HG02678 (cell line): Measurements from ENCODE around the gene MPZL3.

Experiments
- ATAC-seq: cut with Tn5 transposase; IDR thresholded peaks from one replicate; pipeline ENCODE4 v1.9.1; 2021; ENCODE audit warnings: mild to moderate bottlenecking, moderate library complexity; ENCODE audit not compliant: unreplicated experiment

MPZL3 gene

DNA sequence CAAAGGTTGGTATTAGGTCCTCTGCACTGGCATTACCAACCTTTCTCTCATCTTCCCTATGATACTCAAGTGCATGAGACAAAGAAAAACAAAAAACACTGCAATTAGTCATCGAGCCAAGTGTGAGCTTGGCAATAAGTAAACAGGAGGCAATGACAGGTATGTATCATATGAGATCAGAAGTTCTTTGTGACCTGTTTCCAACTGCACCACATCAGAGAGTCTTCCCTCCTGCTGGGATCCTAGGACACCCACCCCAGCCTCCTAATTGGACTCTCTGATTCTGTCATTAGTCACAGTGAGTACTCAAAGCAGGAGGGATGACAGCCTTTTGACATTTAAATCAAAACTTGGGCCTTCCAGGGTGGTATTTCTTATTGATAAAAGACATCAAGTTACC is 19.5 kb downstream of the MPZL3 start:
- ATAC-seq = no peak

DNA sequence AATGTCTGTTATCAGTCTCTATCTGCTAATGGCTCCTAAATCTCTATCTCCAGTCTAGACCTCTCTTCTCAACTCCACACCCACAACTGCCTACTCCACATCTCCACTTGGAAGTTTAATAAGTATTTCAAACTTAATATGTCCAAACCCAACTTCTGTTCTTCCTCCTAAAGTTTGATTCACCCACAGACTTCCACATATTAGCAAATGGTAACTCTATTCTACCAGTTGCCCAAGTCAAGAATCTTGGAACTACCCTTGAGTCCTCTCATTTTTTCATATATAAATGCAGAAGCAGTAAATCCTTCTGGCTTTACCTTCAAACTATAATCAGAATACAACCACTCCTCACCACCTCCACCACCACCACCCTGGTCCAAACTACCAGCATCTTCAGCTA is 20.7 kb downstream of the MPZL3 start:
- no peak for ATAC-seq

DNA sequence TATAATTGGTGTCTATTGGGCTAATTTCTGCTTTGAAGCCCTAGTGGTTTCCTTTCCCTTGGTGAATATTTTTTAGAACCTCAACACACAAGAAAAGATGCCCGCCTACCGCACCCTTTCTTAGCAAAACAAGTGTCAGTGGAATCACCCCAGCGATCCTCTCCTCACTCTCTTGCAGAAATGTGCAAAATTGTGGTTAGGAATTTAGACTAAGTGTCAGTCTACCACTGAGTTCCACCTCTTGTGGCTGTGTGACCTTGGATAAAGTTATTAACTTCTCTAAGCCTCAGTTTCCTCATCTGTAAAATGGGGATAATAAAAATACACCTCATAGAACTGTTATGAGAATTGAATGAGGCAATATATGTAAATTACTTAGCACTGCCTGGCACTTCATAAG is 22.1 kb downstream of the MPZL3 start:
- no peak for ATAC-seq

DNA sequence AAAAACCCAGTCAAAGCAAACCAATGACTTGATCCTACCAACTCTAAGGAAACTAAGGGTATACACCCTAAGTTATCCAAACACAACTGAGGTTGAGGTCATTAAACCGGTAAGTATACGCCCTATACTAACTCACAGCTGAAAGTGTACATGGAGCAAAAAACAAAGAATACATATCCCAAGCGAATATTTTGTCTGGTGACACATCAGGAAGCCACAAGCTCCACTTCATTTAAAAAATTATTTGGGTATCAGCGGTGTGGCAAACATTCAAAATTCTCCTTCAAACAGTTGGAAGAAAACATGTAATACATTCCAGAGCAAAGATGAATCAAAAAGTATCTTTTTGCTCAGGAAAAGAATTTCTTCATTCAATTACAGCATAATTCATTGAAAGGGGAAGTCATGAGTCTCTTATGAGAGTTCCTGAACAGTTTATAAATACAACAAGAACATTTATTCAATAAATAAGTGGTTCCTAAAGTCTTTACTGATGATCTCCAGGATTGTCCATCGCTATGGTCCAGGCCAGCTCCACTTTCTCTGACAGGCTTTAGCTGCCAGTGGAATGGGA is 22.8 kb downstream of the MPZL3 start:
- ATAC-seq = no peak

DNA sequence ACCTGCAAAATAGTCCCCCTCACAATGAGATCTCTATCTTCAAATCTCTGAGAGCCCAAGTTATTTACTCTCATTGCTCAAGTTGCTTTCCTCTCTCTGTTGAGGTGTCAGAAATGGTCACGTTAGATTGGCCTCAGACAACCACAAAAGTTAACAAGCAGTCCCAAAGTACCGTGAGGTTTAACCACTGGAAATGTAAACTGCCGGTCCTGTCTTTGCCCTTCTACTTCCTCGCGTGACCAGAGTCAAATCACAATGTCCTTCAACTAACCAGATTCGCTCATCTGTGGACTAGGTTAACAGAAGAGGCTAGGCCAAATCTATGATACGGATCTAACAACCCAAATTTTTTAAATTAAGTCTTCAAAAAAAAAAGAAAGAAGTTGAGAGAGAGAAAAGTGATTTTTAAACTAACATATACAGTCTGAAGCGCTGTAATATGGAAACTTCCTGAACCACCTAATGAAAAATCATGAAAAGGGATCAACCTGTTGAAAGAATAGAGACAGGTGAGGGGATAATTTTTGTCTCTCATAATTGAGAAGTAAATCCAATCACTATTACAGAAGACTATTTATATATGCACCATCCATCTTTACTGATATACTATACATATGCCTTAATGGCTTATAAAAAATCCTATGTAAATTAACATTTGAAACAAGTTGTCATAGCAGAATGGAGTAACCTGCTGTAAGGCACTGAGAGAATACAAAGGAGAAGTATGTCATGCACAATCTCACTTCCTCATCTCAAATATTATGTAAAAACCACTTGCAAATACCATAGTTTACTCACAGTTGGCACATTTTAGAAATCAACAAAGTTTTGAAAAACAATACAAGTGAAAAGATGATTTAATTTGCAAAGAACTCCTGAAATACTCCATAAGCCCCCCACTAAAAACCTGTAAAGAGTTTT is 24.0 kb downstream of the MPZL3 start:
- ATAC-seq = peak; percentile 51

DNA sequence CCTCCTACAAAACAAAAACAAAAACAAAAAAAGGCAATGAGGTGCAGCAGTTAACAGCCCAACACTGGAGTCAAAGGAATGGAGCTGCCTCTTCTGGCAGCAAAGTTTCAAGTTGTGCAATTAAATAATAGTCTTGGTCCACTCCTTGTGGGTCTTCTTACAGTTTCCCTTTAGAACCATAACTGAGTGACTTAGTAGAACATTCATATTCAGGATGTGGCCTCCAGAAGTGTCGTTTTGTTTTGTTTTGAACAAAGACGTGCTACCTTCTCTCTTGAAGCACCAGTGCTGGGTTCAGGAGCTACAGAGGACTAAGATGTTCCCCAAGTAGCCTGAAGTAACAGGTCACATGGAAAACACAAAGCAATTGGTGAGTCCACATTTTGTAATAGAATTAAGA is 25.4 kb downstream of the MPZL3 start:
- ATAC-seq = no peak

DNA sequence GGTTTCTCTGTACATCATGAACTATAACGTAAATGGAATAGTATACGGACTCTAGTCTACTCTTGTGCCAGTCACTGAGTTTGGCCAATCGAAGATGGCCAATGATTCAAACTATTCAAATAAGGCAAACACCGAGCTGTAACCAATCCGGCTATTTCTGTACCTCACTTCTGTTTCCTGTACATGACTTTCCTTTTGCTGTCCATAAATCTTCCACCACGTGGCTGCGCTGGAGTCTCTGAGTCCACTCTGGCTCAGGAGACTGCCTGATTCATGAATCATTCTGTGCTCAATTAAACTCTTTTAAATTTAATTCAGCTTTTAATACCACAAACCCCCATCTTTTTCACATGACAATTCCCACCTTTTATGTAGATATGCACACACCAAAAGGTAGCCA is 25.9 kb downstream of the MPZL3 start:
- no peak for ATAC-seq

DNA sequence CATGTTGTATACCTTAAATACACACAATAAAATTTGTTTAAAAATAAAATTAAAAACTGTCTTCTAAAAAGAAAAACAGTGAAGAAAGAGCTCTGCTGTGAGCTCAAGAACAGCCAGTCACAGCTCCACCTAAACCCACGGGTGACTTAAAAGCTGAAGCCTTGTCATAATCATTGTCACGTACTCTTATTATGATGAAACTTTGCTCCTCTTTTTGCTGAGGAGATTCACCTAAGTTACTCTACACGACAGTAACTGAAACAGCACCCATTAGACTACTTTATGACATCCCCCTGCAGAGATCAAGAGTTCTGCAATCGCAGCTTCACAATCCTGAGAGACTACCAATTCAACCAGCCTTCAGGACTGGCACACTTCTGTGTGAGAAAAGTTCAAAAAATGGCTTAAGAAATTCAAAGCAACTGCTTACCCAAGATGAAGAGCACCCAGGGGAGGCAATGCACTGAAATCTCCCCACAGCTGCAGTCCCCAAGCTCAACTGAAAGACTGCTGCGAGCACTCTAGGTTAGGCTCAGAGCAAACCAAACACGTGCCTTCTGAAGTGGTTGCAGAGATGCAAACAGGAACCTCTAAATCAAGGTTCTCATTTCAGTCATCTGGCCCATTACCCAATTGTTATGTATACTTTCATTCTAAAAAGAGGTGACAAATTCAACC is 27.5 kb downstream of the MPZL3 start, which contains the start of gene JAML:
Gene JAML, minus strand, starts transcription at position 501 of the 678 bp plus-strand sequence. CDS start 10,145 bp downstream, outside the sequence.
- peak; percentile 53 for ATAC-seq

DNA sequence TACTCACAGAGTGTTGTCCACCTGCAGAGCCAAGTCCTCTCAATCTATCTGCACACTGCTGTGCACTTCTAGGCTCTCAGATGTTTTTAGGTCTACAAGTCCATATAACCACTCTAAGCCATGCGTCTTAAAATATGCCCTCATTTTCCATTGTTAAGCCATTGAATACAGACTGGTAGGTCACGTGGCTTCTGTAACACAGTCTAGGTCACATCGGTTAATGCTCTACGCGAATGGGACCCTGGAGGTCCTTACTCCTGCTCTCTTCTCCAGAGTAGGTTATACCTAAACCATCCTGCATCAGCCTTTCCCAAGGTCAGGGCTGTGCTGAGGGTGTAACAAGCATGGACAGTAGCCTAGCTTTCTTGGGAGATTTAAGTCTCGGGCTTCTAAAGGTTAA is 28.2 kb downstream of the MPZL3 start:
- no peak for ATAC-seq

DNA sequence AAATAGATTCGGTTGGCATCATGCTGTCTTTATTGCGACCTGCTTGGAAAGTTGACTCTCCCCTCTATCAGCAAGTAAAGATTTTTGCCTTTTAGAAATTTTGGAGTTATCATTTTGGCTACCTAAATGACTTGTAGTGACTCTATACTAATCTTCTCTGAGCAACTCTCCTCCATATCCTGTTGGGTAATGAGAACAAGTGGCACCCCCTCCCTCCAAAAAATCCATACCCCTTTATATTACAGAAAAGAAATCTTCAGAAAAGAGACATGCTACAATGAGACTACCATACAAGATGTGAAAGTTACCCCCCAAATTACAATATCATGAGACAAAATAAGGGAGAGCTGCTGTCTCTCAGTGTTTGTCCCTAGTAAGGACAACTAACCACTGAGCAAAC is 28.6 kb downstream of the MPZL3 start:
- no peak for ATAC-seq

DNA sequence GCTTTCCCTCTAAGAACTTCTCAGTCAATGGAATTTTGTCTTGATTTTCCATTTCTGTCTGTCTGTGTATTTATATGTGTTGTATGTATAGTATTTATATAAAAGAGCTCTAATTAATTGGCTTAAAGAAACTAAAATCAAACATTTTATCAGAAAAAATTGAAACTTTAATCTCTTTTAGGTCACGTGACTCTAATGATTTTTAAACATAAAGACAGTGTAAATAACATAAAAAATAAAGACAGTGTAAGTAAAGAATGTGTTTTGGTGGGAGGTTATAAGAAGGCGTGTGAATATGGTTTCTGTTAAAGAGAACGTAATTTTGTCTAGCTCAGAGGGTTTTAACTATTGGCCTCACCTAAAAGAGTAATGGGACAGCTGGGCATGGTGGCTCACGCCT is 29.7 kb downstream of the MPZL3 start:
- no peak for ATAC-seq

DNA sequence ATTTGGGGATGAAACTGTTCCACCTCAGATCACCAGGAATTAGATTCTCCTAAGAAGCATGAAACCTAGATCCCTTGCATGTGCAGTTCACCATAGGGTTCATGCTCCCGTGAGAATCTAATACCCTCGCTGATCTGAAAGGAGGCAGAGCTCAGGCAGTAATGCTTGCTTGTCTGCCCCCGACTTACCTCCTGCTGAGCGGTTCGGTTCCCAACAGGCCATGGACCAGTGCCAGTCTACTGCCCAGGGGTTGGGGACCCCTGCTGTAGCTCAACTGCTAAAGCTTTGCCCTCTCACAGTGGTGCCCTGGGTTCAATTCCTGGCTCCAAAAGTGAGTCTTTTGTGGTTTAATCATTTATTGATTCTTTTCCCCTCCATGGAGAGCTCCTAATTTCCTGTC is 30.7 kb downstream of the MPZL3 start:
- no peak for ATAC-seq

DNA sequence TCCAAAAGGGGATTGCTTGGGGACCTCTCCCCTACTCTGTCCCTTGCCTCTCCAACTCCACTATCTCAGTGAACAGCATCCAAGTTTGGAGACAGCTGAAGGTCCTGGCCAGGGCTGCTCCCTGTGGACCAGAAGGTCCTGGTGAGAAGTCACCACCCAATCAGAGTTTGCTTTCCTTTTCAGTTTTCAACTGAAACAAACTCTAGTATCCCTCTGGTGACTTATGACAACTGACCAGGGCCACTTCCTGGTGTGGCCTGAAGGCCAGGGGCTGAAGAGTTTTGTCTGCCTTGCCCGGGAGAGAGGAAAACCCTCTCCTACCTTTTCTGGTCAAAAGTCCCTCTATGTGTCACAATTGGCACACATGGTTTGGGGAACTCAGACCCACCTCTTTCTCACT is 32.4 kb downstream of the MPZL3 start:
- ATAC-seq = no peak

DNA sequence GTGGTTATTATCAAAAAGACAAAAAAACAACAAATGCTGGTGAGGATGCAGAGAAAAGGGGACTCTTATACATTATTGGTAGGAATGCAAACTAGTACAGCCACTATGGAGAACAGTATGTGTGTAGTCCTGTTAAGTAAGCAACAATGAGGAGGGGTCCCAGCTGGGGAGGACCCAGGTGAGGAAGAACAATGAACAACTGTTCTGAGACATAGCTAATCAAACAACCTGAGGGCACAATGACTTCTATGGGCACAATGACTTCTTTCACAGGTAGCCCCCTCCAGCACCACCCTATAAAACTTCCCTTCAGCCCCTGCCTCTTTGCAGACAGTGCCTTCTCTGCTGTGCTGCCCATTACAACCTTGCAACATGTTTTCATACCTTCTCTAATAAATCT is 32.9 kb downstream of the MPZL3 start:
- no peak for ATAC-seq

DNA sequence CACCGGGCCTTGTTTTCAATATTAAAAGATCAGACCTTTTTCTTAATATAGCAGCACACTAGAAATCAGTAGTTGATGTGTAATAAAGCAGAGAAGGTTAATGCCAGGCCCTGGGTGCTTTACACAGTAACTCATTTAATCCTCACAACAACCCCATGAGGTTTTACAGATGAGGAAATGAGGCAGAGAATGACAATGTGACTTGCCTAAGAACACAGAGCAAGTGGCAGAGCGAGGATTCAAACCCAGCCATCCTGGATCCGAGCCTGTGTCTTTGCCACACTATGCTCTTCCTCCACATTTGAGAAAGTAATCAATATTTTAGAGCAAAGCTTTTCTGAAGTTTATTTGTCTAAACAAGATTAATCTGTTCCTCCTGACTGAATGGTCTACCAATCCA is 34.6 kb downstream of the MPZL3 start:
- ATAC-seq = no peak

DNA sequence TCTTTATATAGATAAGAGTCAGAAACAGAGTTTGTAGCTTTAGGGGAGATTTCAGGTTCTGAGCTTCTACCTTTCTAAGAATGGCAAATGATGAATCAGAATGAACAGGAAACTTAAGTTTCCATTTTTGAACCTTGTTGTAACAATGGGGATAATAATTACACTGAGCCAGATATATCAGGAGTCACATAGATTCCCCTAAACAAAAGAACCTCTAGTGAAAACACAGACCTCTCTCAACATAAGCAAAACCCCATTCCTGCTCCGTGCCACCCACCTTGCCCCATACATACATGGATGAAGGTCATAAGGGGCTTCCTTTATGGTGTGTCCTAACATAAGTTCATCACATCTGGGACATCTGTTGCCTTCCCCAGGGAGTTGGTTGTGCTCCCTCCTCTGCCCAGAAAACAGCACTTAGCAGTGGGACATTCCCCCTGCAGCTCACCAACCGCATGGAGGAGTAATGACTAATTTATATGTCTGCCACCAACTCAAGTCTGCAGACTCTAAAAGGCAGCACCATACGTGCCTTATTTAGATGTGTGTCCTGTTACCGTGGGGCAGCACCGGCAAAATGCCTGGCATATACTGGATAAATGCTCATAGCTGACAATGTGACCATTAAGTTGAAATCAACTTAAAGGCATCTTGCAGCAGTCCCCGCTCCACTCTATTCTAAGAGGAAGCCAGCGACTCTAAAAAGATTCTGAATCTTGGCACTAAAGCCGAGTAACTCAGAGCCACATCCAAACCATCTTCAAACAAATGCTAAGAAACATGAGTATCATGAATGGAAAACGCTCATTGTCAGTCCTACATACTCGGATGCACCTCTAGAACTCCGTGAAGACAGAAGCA is 35.3 kb downstream of the MPZL3 start:
- ATAC-seq = peak; percentile 49

DNA sequence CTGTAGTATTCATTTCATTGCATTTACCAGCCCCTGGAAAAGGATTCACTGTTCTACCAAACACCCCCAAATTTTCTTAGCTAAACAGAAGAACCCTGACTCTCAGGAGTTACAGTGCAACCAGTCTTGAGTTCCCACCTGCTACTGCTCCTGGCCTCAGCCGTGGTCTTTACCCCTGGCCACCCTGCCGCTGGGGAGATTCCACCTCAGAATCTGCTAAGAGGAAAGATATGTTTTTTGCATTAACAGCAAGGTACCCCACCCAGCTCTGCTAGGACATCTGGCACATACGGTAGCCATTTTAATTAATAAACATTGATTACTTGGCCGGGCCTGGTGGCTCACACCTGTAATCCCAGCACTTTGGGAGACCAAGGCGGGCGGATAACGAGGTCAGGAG is 36.4 kb downstream of the MPZL3 start:
- no peak for ATAC-seq

DNA sequence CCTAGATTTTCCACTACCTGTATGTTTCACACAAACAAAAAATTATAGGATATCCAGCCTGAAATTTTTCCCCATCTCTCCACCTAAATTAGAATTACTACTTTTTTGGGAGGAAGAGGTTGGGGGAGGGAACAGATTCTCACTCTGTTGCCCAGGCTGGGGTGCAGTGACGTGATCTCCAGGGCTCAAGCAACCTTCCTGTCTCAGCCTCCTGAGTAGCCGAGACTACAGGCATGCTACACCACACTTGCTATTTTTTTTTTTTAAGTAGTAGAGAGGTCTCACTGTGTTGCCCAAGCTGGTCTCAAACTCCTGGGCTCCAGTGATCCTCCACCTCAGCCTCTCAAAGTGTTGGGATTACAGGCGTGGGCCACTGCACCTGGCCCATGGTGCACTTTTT is 36.9 kb downstream of the MPZL3 start:
- no peak for ATAC-seq

DNA sequence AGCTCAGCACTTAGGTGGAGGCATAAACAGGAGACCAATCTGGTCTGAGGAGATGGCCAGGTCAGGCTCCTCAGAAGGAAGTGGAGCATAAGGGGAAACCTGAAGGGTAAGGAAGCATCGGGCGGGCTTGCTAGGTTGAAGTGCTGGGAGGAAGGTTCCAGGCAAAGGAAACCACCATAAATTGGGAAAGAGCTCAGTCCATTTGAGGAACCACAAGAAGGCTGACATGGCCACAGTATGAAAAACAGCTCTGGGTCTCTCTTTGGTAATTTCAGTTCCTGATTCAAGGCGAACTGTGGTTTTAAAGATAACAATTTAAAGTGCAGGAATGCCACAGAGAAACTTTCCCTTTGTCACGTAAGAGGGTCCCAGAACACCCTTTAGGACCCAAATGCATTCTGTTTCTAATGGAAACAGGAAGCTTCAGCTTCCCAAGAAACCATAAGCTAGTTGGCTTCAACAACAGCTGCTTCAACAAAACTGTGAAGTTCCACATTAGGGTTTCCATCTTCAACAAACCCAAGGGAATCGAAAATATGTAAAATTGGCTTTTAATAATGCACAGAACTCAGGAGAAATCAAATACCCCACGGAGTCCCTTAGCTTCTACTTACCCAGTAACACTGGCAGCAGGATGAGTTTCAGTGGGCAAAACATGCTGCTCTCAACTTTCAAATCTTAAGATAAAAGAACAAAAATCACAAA is 37.8 kb downstream of the MPZL3 start:
- no peak for ATAC-seq

DNA sequence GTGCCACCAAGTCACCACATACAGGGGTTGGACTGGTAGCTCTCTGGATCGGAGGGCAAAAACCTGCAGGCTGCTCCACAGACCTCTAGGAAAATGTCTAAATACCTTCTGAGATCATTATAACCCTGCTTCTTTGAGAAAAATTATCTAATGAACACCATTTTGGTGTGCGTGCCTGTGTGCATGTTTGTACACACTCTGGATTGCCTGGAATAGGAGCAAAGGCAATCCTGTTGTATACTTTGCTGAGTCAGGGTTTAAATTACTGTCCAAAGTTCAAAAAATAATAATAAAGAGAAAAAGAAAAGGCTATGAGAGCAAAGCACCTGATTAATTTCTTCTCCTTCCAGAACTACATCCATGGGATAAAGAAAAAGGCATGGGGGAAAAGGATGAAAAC is 38.4 kb downstream of the MPZL3 start:
- ATAC-seq = no peak
